ENCODE data around the gene KCNQ5. TPM values are rescaled to one million over a fixed set of nuclear protein-coding genes. Genes with fewer than 3 reads are reported as not detected.

The KCNQ5 gene
- total RNA-seq, 1 donor from 2014 or later = 3.9 TPM

GRCh38 chr6:73054958-73055357, 433.1 kb downstream of the KCNQ5 start:
- Histone ChIP-seq H3K4me3 (no peak overlapping the region), H3K27ac (no peak overlapping the region), H3K27me3 (no peaks in the 10 kb centered on the region), H3K36me3 (no peaks in the 10 kb centered on the region), H3K4me1 (no peaks in the 10 kb centered on the region), H3K9me3 (no peaks in the 10 kb centered on the region)
- TF ChIP-seq CTCF (IDR thresholded peaks at IDR 0.05) (no peak), POLR2AphosphoS5 (IDR thresholded peaks at IDR 0.05; ENCODE audit: insufficient read depth in 1 of 2, low read depth in 1 of 2) (no peak)
- intact Hi-C loops (cut with DNase I) = no loop called here
- DNase-seq (ENCODE audit: extremely low spot score in 2 of 2) = no peak

- H3K27ac ChIP-seq = no peak overlapping the region
- H3K4me1 ChIP-seq = no peaks in the 10 kb centered on the region
- no peaks in the 10 kb centered on the region for H3K36me3 ChIP-seq
- TF ChIP-seq POLR2AphosphoS5 (IDR thresholded peaks at IDR 0.05; ENCODE audit: insufficient read depth in 1 of 2, low read depth in 1 of 2) (no peak), POLR2A (IDR thresholded peaks at IDR 0.05) (no peak), CTCF (IDR thresholded peaks at IDR 0.05) (no peak)
- no peaks in the 10 kb centered on the region for H3K9me3 ChIP-seq
- intact Hi-C loops (cut with DNase I) = no loop called here
- DNase-seq (ENCODE audit: extremely low spot score in 2 of 2) = no peak
- no peak overlapping the region for H3K4me3 ChIP-seq
- H3K27me3 ChIP-seq = no peaks in the 10 kb centered on the region
These were observed 436.9 kb downstream of the KCNQ5 start for GRCh38 chr6:73058736-73059135.

- H3K27ac ChIP-seq = no peak overlapping the region
- H3K4me1 ChIP-seq = no peaks in the 10 kb centered on the region
- intact Hi-C loops (cut with DNase I) = no loop called here
- H3K27me3 ChIP-seq = no peaks in the 10 kb centered on the region
- no peak for DNase-seq (ENCODE audit: extremely low spot score in 2 of 2)
- H3K4me3 ChIP-seq = no peak overlapping the region
- H3K36me3 ChIP-seq = no peaks in the 10 kb centered on the region
- no peaks in the 10 kb centered on the region for H3K9me3 ChIP-seq
- TF ChIP-seq CTCF (IDR thresholded peaks at IDR 0.05) (no peak), POLR2AphosphoS5 (IDR thresholded peaks at IDR 0.05; ENCODE audit: insufficient read depth in 1 of 2, low read depth in 1 of 2) (no peak), POLR2A (IDR thresholded peaks at IDR 0.05) (no peak)
These were observed 440.3 kb downstream of the KCNQ5 start for GRCh38 chr6:73062130-73062529.

GRCh38 chr6:73062837-73063236, 441.0 kb downstream of the KCNQ5 start:
- DNase-seq (ENCODE audit: extremely low spot score in 2 of 2) = no peak
- Histone ChIP-seq H3K4me3 (no peak overlapping the region), H3K27ac (no peak overlapping the region), H3K27me3 (no peaks in the 10 kb centered on the region), H3K4me1 (no peaks in the 10 kb centered on the region), H3K36me3 (no peaks in the 10 kb centered on the region), H3K9me3 (no peaks in the 10 kb centered on the region)
- TF ChIP-seq CTCF (IDR thresholded peaks at IDR 0.05) (no peak), POLR2AphosphoS5 (IDR thresholded peaks at IDR 0.05; ENCODE audit: insufficient read depth in 1 of 2, low read depth in 1 of 2) (no peak), POLR2A (IDR thresholded peaks at IDR 0.05) (no peak)
- intact Hi-C loops (cut with DNase I) = no loop called here

GRCh38 chr6:73064266-73064665, 442.4 kb downstream of the KCNQ5 start:
- intact Hi-C loops (cut with DNase I) = no loop called here
- Histone ChIP-seq H3K4me1 (no peaks in the 10 kb centered on the region), H3K4me3 (no peak overlapping the region), H3K36me3 (no peaks in the 10 kb centered on the region), H3K27ac (no peak overlapping the region), H3K9me3 (no peaks in the 10 kb centered on the region), H3K27me3 (no peaks in the 10 kb centered on the region)
- no peak for DNase-seq (ENCODE audit: extremely low spot score in 2 of 2)
- TF ChIP-seq POLR2A (IDR thresholded peaks at IDR 0.05) (no peak), CTCF (IDR thresholded peaks at IDR 0.05) (no peak), POLR2AphosphoS5 (IDR thresholded peaks at IDR 0.05; ENCODE audit: insufficient read depth in 1 of 2, low read depth in 1 of 2) (no peak)

All from vagina (tissue), 2 donors.